Fibroblast of mammary gland (primary cell): ENCODE data around the gene RAB17.

Experiments
- DNase-seq: peaks from one replicate; pipeline ENCODE4 v3.0.0-alpha.2; 2010; ENCODE audit warnings: low read depth
- H3K4me3 ChIP-seq: 2 replicates; pipeline ENCODE4 v1.5.1; 2011; ENCODE audit warnings: low read depth, mild to moderate bottlenecking, low read length, moderate library complexity; ENCODE audit not compliant: control insufficient read depth
- TF ChIP-seq, protein P1 (sequence below): conservative IDR thresholded peaks from 2 replicates; pipeline ENCODE4 v1.5.1; 2011; ENCODE audit warnings: low read depth, low read length, inconsistent platforms; ENCODE audit not compliant: control insufficient read depth, insufficient read depth

RAB17 gene

DNA sequence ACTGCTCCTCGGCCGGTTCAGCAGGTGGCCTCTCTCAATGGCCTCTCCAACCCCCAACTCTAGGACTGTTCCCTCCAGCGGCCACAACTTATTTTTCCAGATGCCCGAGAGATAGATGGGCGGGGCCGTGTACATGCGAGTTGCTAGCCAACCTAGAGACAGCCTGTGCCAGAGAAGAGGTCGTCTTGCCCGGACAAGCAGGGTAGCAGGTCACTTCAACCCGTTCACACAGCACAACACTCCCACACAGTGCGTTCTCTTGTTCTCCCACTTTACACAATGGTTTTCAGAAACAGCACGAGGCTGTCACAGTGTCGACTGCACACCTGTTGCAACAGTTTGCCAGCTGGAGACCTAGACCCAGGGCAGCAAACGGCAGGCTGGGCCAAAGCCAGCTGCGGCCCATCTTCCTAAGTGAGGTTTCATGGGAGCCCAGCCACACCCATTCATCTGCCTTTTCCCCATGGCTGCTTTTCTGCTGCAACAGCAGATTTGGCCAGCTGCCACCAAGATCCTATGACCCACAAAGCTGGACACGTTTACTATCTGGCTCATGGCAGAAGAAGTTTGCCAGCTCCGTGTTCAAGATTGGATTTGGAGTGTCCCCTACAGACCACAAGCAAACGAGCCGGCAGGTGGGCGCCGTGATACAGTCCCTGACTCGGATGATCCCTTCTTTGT lies 31.4 kb downstream of the RAB17 start:
- peak; percentile 90 for DNase-seq
- TF ChIP-seq, protein P1, sequence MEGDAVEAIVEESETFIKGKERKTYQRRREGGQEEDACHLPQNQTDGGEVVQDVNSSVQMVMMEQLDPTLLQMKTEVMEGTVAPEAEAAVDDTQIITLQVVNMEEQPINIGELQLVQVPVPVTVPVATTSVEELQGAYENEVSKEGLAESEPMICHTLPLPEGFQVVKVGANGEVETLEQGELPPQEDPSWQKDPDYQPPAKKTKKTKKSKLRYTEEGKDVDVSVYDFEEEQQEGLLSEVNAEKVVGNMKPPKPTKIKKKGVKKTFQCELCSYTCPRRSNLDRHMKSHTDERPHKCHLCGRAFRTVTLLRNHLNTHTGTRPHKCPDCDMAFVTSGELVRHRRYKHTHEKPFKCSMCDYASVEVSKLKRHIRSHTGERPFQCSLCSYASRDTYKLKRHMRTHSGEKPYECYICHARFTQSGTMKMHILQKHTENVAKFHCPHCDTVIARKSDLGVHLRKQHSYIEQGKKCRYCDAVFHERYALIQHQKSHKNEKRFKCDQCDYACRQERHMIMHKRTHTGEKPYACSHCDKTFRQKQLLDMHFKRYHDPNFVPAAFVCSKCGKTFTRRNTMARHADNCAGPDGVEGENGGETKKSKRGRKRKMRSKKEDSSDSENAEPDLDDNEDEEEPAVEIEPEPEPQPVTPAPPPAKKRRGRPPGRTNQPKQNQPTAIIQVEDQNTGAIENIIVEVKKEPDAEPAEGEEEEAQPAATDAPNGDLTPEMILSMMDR, result peak; percentile 3
- no peak overlapping the region for H3K4me3 ChIP-seq

- TF ChIP-seq, protein P1, result no peak
- no peak for DNase-seq
- no peak overlapping the region for H3K4me3 ChIP-seq
Observed at GRCh38 chr2:237557633-237558015, 32.9 kb downstream of the RAB17 start.

- TF ChIP-seq, protein P1, result no peak
- DNase-seq, result no peak
- no peak overlapping the region for H3K4me3 ChIP-seq
Observed at GRCh38 chr2:237556773-237557632, 33.5 kb downstream of the RAB17 start.

- TF ChIP-seq, protein P1, result no peak
Observed at GRCh38 chr2:237555560-237555959, 35.0 kb downstream of the RAB17 start.

GRCh38 chr2:237553948-237554347 lies 36.6 kb downstream of the RAB17 start:
- TF ChIP-seq, protein P1, result no peak
- H3K4me3 ChIP-seq, result no peak overlapping the region
- no peak for DNase-seq

More at GRCh38 chr2:237555560-237555959, 35.0 kb downstream of the RAB17 start:
- H3K4me3 ChIP-seq, result no peak overlapping the region
- DNase-seq, result no peak

- DNase-seq, result no peak
- TF ChIP-seq, protein P1, result no peak
- no peak overlapping the region for H3K4me3 ChIP-seq
Observed at GRCh38 chr2:237552908-237553307, 37.6 kb downstream of the RAB17 start.
